ENCODE data around the gene GRAMD1B. TPM values are rescaled to one million over a fixed set of nuclear protein-coding genes. Genes with fewer than 3 reads are reported as not detected.

GRAMD1B gene
- total RNA-seq, 1 donor from 2014 or later: 19.0 TPM

- ATAC-seq (ENCODE audit: poor library complexity): no peak
- no peak for DNase-seq
- intact Hi-C loops (cut with DNase I): no loop called here
Observed at GRCh38 chr11:123674297-123674696, 244.2 kb downstream of the GRAMD1B start.

Small RNAs within 50 kb of the gene (microRNA-seq; reads per million reads assigned to microRNA genes)
- not detected for gene MIR4493

Other genes starting within 250 kb of the GRAMD1B start
- gene CLMP, start 235.0 kb upstream of the GRAMD1B start, total RNA-seq: 6.0 TPM
- gene SCN3B, start 224.4 kb downstream of the GRAMD1B start, total RNA-seq: 0.56 TPM

Data from Right ventricle myocardium superior (tissue), 1 donor.